Esophagus muscularis mucosa (tissue), 4 donors: ENCODE measurements around the gene OSBP2.

Experiments used
- EP300 ChIP-seq: sonication (generic); formaldehyde crosslinking; IDR thresholded peaks from one replicate; pipeline ENCODE4 v1.6.1; 2017; ENCODE audit warnings: antibody characterized with exemption
- POLR2A ChIP-seq: fragments of 450-650 bp; IDR thresholded peaks from one replicate; pipeline ENCODE4 v1.6.1; 2017; ENCODE audit warnings: antibody characterized with exemption, moderate library complexity, mild to moderate bottlenecking, low read depth
- POLR2AphosphoS5 ChIP-seq, 2 donors: sonication (generic); formaldehyde crosslinking; IDR thresholded peaks; one replicate each; pipeline ENCODE4 v1.6.1; 2017; ENCODE audit warnings: antibody characterized with exemption in 2 of 2
- TF ChIP-seq, protein P1 (sequence below), 3 experiments: fragments of 200-600 bp in 2 of 3; fragments of 450-650 bp in 1 of 3; sonication (generic) in 2 of 3; IDR thresholded peaks; one replicate each; pipeline ENCODE4 v1.5.1; 2017 to 2019; ENCODE audit warnings: antibody characterized with exemption in 3 of 3, mild to moderate bottlenecking in 2 of 3, moderate library complexity in 1 of 3

DNA sequence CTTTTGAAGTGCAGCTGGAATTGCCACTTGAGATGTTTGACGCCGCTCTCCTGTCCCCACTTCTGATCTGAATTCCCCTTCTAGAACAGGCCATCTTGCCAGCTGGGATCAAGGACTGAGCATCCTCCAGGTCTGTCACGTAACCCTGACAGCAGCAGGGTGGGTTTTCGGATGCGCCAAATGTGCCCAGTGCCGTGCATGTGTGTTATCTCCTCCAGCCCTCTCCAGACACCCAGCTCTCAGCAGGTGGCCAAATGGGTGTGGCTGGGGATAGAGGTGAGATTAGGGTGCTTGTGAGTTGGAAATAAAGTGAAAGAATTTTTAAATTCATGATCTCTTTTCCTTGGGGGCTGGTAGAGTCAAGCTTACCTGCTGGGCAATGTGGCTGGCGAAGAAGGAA lies 3.3 kb downstream of the OSBP2 start:
- TF ChIP-seq, protein P1, sequence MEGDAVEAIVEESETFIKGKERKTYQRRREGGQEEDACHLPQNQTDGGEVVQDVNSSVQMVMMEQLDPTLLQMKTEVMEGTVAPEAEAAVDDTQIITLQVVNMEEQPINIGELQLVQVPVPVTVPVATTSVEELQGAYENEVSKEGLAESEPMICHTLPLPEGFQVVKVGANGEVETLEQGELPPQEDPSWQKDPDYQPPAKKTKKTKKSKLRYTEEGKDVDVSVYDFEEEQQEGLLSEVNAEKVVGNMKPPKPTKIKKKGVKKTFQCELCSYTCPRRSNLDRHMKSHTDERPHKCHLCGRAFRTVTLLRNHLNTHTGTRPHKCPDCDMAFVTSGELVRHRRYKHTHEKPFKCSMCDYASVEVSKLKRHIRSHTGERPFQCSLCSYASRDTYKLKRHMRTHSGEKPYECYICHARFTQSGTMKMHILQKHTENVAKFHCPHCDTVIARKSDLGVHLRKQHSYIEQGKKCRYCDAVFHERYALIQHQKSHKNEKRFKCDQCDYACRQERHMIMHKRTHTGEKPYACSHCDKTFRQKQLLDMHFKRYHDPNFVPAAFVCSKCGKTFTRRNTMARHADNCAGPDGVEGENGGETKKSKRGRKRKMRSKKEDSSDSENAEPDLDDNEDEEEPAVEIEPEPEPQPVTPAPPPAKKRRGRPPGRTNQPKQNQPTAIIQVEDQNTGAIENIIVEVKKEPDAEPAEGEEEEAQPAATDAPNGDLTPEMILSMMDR (IDR thresholded peaks at IDR 0.05) = no peak
- no peak for TF ChIP-seq POLR2AphosphoS5 (IDR thresholded peaks at IDR 0.05)
- no peak for TF ChIP-seq EP300
- TF ChIP-seq POLR2A = no peak
